ENCODE results near the gene CMIP. TPM values are rescaled to one million over a fixed set of nuclear protein-coding genes. Genes with fewer than 3 reads are reported as not detected.

Gene CMIP
- total RNA-seq, 3 donors from 2014 or later = 14.9 to 23.9 (median 17.6) TPM

GRCh38 chr16:81431554-81432353 is 12.9 kb upstream of the CMIP start:
- no peak overlapping the region for H3K27ac ChIP-seq
- H3K9me3 ChIP-seq = no peaks in the 10 kb centered on the region
- DNase-seq (ENCODE audit: low spot score in 2 of 2) = no peak
- TF ChIP-seq CTCF (IDR thresholded peaks at IDR 0.05) (no peak), POLR2AphosphoS5 (IDR thresholded peaks at IDR 0.05) (peak in 1 of 3 donors; percentile 5)
- no peak overlapping the region for H3K4me3 ChIP-seq
- intact Hi-C loops (cut with DNase I; ENCODE audit: low total_unique reads) = no loop called here
- no peaks in the 10 kb centered on the region for H3K36me3 ChIP-seq
- H3K27me3 ChIP-seq = no peaks in the 10 kb centered on the region
- no peaks in the 10 kb centered on the region for H3K4me1 ChIP-seq

- Histone ChIP-seq H3K4me3 (no peak overlapping the region), H3K36me3 (no peaks in the 10 kb centered on the region), H3K27me3 (no peaks in the 10 kb centered on the region), H3K4me1 (no peaks in the 10 kb centered on the region), H3K9me3 (no peaks in the 10 kb centered on the region), H3K27ac (no peak overlapping the region)
- intact Hi-C loops (cut with DNase I; ENCODE audit: low total_unique reads) = no loop called here
- DNase-seq (ENCODE audit: low spot score in 2 of 2) = no peak
- no peak for TF ChIP-seq POLR2AphosphoS5 (IDR thresholded peaks at IDR 0.05)
- no peak for TF ChIP-seq POLR2A (IDR thresholded peaks at IDR 0.05)
- TF ChIP-seq CTCF (IDR thresholded peaks at IDR 0.05) = no peak
Measured at GRCh38 chr16:81432937-81433557, 11.6 kb upstream of the CMIP start.

GRCh38 chr16:81435103-81435502 is 9.5 kb upstream of the CMIP start:
- TF ChIP-seq CTCF (IDR thresholded peaks at IDR 0.05) (no peak), POLR2A (IDR thresholded peaks at IDR 0.05) (no peak), POLR2AphosphoS5 (IDR thresholded peaks at IDR 0.05) (no peak)

GRCh38 chr16:81435567-81435966 is 9.0 kb upstream of the CMIP start:
- no peaks in the 10 kb centered on the region for H3K36me3 ChIP-seq
- no peak for DNase-seq (ENCODE audit: low spot score in 2 of 2)
- no peaks in the 10 kb centered on the region for H3K9me3 ChIP-seq
- no peak overlapping the region for H3K27ac ChIP-seq
- H3K27me3 ChIP-seq = no peaks in the 10 kb centered on the region
- no peaks in the 10 kb centered on the region for H3K4me1 ChIP-seq
- intact Hi-C loops (cut with DNase I; ENCODE audit: low total_unique reads) = no loop called here
- TF ChIP-seq POLR2A (IDR thresholded peaks at IDR 0.05) (no peak), POLR2AphosphoS5 (IDR thresholded peaks at IDR 0.05) (no peak), CTCF (IDR thresholded peaks at IDR 0.05) (no peak)
- H3K4me3 ChIP-seq = no peak overlapping the region

More at GRCh38 chr16:81435103-81435502, 9.5 kb upstream of the CMIP start:
- no peaks in the 10 kb centered on the region for H3K4me1 ChIP-seq
- H3K9me3 ChIP-seq = no peaks in the 10 kb centered on the region
- no peak for DNase-seq (ENCODE audit: low spot score in 2 of 2)
- no peak overlapping the region for H3K27ac ChIP-seq
- no peak overlapping the region for H3K4me3 ChIP-seq
- H3K36me3 ChIP-seq = no peaks in the 10 kb centered on the region
- intact Hi-C loops (cut with DNase I; ENCODE audit: low total_unique reads) = no loop called here
- H3K27me3 ChIP-seq = no peaks in the 10 kb centered on the region

GRCh38 chr16:81436386-81436785 is 8.2 kb upstream of the CMIP start:
- Histone ChIP-seq H3K27ac (no peak overlapping the region), H3K4me1 (no peaks in the 10 kb centered on the region), H3K4me3 (no peak overlapping the region), H3K36me3 (no peaks in the 10 kb centered on the region), H3K9me3 (no peaks in the 10 kb centered on the region), H3K27me3 (no peaks in the 10 kb centered on the region)
- intact Hi-C loops (cut with DNase I; ENCODE audit: low total_unique reads) = no loop called here
- TF ChIP-seq CTCF (IDR thresholded peaks at IDR 0.05) = no peak
- TF ChIP-seq POLR2A (IDR thresholded peaks at IDR 0.05) = no peak
- TF ChIP-seq POLR2AphosphoS5 (IDR thresholded peaks at IDR 0.05) = no peak
- no peak for DNase-seq (ENCODE audit: low spot score in 2 of 2)
